GM19035 (cell line): ENCODE measurements around the gene HSFX3.
A peak's percentile ranks its signal among the peaks of the same experiment; 100 is the strongest.
"Not testable (repeated sequence)": the region's sequence is repeated elsewhere in the genome, so short reads cannot be mapped to it uniquely, and the experiment has no call there.

Source experiments
- ATAC-seq: cut with Tn5 transposase; IDR thresholded peaks from one replicate; pipeline ENCODE4 v1.9.1; 2021; ENCODE audit not compliant: unreplicated experiment

The HSFX3 gene

DNA sequence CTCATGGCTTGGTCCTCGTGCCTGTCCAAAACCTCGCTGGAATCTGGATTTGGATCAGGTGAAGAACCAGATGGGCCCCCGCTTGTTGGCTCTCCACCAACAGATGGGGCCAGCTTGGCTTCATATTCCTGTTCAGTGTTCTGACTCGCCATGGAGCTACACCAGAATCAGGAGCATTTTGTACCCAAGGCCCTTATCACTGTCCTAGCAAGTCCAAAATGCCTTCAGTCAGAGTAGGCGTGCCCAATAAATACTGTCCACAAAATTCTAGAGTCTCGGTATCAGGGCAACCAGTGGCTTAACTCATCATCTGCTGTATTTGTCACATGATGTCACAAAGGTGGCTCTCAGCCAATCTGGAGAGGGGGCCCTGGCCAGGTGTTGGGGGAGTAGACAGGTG lies at the start of gene HSFX3:
Gene HSFX3 (minus strand): TSS at position 224 of the 400 bp plus-strand sequence. CDS start 72 bp downstream, at position 152.
- ATAC-seq: not testable (repeated sequence)

DNA sequence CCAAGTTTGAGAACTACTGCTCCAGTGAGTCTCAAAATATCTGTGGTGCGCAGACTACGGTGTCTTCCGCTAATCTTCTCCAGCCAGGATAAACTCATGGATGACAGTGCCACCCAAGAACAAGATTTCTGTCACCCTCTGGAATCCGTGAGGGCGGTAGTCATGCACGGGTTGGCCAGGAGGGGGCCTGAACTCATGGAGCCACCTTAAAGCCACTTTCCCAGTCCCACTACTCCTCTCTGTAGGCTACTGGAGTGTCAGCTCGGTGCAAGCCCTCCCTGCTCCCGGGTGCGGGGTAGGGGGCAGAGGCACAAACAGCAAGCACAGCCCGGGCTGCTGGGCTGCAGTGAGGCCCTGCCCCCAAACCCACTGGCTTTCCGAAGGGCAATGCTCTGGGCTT lies 48.9 kb upstream of the HSFX3 start:
- not testable (repeated sequence) for ATAC-seq

DNA sequence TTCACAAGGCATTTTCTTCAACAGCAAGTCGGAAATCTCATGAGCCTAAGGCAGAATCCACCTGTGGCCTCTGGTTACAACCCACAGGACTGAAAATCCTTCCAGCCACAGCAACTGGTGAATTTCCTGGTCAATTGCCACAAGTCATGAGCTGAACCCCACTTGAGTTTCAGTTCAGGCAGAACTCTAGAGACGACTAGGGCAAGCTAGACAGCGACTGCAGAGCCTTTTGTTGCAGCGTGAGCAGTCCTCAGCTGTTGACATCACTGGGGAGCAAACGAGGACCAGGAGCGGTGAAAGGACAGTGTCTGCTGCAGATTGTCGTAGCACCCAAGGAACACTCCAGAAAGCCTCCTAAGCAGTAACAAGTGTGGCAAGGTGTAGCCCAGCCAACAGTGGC lies 46.2 kb upstream of the HSFX3 start:
- not testable (repeated sequence) for ATAC-seq

- not testable (repeated sequence) for ATAC-seq
These were observed 45.5 kb upstream of the HSFX3 start, which contains the start of gene HSFX2 for GRCh38 chrX:149595214-149595613. Gene HSFX2, minus strand, starts transcription at chrX:149595314. Its CDS starts 614 bp downstream, at chrX:149594700.

GRCh38 chrX:149590993-149591392 lies 41.3 kb upstream of the HSFX3 start:
- not testable (repeated sequence) for ATAC-seq

GRCh38 chrX:149587359-149587758 lies 37.6 kb upstream of the HSFX3 start, which contains the start of gene MAGEA9B:
Gene MAGEA9B, minus strand, starts transcription at chrX:149587459. Its CDS starts 4,280 bp downstream, at chrX:149583179.
- not testable (repeated sequence) for ATAC-seq

- not testable (repeated sequence) for ATAC-seq
These were observed 35.9 kb upstream of the HSFX3 start for GRCh38 chrX:149585631-149586030.

DNA sequence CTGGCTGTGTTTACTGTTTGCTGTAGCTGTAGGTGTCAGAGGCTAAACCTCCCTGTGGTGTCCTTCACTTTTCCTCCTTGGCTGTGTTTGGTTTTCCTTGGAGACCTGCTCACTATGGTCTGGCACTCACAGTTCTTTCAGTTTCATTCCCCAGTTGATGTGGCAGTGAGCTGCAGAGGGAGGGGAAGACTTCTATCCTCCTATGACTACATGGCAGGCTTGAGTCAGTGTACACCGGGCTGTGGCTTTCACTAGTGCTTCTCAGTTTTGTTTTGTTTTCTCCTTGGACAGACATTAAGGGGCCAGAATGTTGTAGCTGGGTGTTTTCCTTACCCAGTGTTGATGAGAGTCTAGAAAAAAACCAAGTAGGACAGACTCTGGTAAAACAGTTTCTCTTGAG lies 23.7 kb upstream of the HSFX3 start:
- ATAC-seq: peak; percentile 100

GRCh38 chrX:149572743-149573142 lies 23.0 kb upstream of the HSFX3 start:
- no peak for ATAC-seq

- no peak for ATAC-seq
These were observed 22.0 kb upstream of the HSFX3 start for GRCh38 chrX:149571770-149572169.

- no peak for ATAC-seq
These were observed 20.9 kb upstream of the HSFX3 start for GRCh38 chrX:149570668-149571067.

- ATAC-seq: no peak
These were observed 20.0 kb upstream of the HSFX3 start for GRCh38 chrX:149569770-149570169.

GRCh38 chrX:149568701-149569296 lies 19.1 kb upstream of the HSFX3 start:
- ATAC-seq: no peak

DNA sequence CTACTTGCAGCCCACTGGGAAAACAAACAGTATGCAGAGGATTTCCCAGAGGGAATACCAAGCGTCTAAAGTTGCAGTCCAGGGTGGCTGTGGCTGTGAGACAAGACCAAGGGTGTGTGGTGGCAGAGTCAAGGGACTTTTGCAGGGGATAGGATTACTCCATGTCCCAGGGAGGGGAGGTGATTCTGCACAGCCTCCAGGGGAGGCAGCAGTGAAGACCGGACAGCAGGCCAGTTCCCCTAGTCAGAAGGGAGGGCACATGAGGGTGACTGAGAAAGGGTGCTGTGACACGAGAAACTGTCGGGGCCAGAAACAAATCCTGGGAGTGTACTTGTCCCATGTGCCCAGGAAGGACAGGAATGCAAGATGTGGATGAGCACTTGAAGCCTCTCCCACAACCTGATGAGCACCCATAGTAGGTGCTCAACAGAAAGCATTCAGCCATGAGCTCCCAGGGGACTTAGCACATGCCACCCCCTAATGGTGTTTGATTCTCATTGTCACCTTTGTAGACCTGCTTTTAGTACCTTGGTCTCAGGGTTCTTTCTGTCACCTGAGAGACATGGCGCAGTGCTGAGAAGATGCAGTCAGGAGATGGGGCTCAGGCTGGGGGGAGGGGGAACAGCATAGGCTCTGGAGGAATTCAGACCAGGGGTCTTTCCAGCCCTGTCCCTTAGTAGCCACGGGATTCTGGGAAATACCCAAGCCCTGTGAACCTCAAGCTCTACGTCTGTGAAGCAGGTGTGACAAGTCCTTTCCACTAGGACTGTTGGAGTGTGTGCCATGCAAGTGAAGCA lies 18.1 kb upstream of the HSFX3 start:
- ATAC-seq: no peak

GRCh38 chrX:149563359-149563758 lies 13.6 kb upstream of the HSFX3 start:
- no peak for ATAC-seq

- ATAC-seq: not testable (repeated sequence)
These were observed 5.5 kb upstream of the HSFX3 start for GRCh38 chrX:149555251-149555650.

DNA sequence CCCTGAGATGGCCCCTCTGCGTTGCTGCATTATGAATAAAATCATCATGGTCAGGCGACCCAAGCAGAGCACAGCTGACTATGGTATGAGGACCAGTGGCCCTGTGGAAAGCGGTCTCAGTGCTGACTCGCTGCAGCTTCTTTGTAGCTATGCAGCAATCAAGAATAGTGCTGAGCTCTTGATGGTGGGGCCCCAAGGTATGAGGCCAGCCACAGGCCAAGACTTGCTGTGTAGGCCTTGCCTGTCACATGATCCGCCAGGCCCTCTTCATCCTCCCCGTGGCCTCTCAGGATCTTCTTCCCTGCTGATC lies 2.2 kb upstream of the HSFX3 start:
- ATAC-seq: not testable (repeated sequence)

- not testable (repeated sequence) for ATAC-seq
These were observed 1.7 kb upstream of the HSFX3 start for GRCh38 chrX:149551245-149551938.

- ATAC-seq: not testable (repeated sequence)
These were observed 730 bp upstream of the HSFX3 start for GRCh38 chrX:149550454-149550853.

GRCh38 chrX:149547782-149548181 lies 1.9 kb downstream of the HSFX3 start:
- not testable (repeated sequence) for ATAC-seq

- ATAC-seq: not testable (repeated sequence)
These were observed 2.8 kb downstream of the HSFX3 start for GRCh38 chrX:149546962-149547361.
